ENCODE measurements around the gene FNDC1. TPM values are rescaled to one million over a fixed set of nuclear protein-coding genes. Genes with fewer than 3 reads are reported as not detected.

The FNDC1 gene
- total RNA-seq, 1 experiment from 2014 or later: not detected

GRCh38 chr6:159157431-159157830 is 11.8 kb upstream of the FNDC1 start:
- DNase-seq (ENCODE audit: low read depth): no peak

GRCh38 chr6:159161839-159162238 is 7.4 kb upstream of the FNDC1 start:
- no peak for DNase-seq (ENCODE audit: low read depth)

- no peak for DNase-seq (ENCODE audit: low read depth)
These were observed 5.3 kb upstream of the FNDC1 start for GRCh38 chr6:159163901-159164370.

GRCh38 chr6:159168536-159169192 is 536 bp upstream of the FNDC1 start:
- DNase-seq (ENCODE audit: low read depth): no peak

GRCh38 chr6:159169557-159170332 is 545 bp downstream of the FNDC1 start:
- no peak for DNase-seq (ENCODE audit: low read depth)

GRCh38 chr6:159170333-159170672 is 1.1 kb downstream of the FNDC1 start:
- DNase-seq (ENCODE audit: low read depth): no peak

GRCh38 chr6:159170999-159171712 is 2.0 kb downstream of the FNDC1 start:
- no peak for DNase-seq (ENCODE audit: low read depth)

- no peak for DNase-seq (ENCODE audit: low read depth)
These were observed 2.9 kb downstream of the FNDC1 start for GRCh38 chr6:159172091-159172491.

GRCh38 chr6:159174263-159174969 is 5.2 kb downstream of the FNDC1 start:
- peak; percentile 53 for DNase-seq (ENCODE audit: low read depth)

GRCh38 chr6:159176913-159177312 is 7.7 kb downstream of the FNDC1 start:
- no peak for DNase-seq (ENCODE audit: low read depth)

- no peak for DNase-seq (ENCODE audit: low read depth)
These were observed 9.6 kb downstream of the FNDC1 start for GRCh38 chr6:159178847-159179246.

- DNase-seq (ENCODE audit: low read depth): peak; percentile 56
These were observed 10.8 kb downstream of the FNDC1 start for GRCh38 chr6:159180001-159180400.

GRCh38 chr6:159181914-159182313 is 12.7 kb downstream of the FNDC1 start:
- no peak for DNase-seq (ENCODE audit: low read depth)

- no peak for DNase-seq (ENCODE audit: low read depth)
These were observed 15.4 kb downstream of the FNDC1 start for GRCh38 chr6:159184559-159184958.

GRCh38 chr6:159190460-159190859 is 21.3 kb downstream of the FNDC1 start:
- DNase-seq (ENCODE audit: low read depth): no peak

GRCh38 chr6:159193923-159194322 is 24.7 kb downstream of the FNDC1 start:
- DNase-seq (ENCODE audit: low read depth): no peak

GRCh38 chr6:159194421-159194820 is 25.2 kb downstream of the FNDC1 start:
- no peak for DNase-seq (ENCODE audit: low read depth)

GRCh38 chr6:159196430-159196975 is 27.3 kb downstream of the FNDC1 start:
- DNase-seq (ENCODE audit: low read depth): no peak

GRCh38 chr6:159197251-159197650 is 28.1 kb downstream of the FNDC1 start:
- DNase-seq (ENCODE audit: low read depth): no peak

- no peak for DNase-seq (ENCODE audit: low read depth)
These were observed 32.1 kb downstream of the FNDC1 start for GRCh38 chr6:159201336-159201735.

GRCh38 chr6:159203304-159204005 is 34.3 kb downstream of the FNDC1 start:
- DNase-seq (ENCODE audit: low read depth): peak; percentile 87

Data from HT1080 (cell line).